ENCODE measurements around the gene STX7.

STX7 gene

GRCh38 chr6:132414322-132414721, 98.6 kb downstream of the STX7 start:
- DNase-seq (ENCODE audit: low read depth, low spot score) = no peak

- DNase-seq (ENCODE audit: low read depth, low spot score) = no peak
Observed at GRCh38 chr6:132413499-132413802, 99.5 kb downstream of the STX7 start.

GRCh38 chr6:132412656-132413498, 100.0 kb downstream of the STX7 start:
- DNase-seq (ENCODE audit: low read depth, low spot score) = no peak

GRCh38 chr6:132411296-132411695, 101.6 kb downstream of the STX7 start:
- no peak for DNase-seq (ENCODE audit: low read depth, low spot score)

- DNase-seq (ENCODE audit: low read depth, low spot score) = no peak
Observed at GRCh38 chr6:132410830-132411229, 102.1 kb downstream of the STX7 start.

- DNase-seq (ENCODE audit: low read depth, low spot score) = no peak
Observed at GRCh38 chr6:132405143-132405915, 107.6 kb downstream of the STX7 start.

- no peak for DNase-seq (ENCODE audit: low read depth, low spot score)
Observed at GRCh38 chr6:132404736-132405135, 108.2 kb downstream of the STX7 start.

- DNase-seq (ENCODE audit: low read depth, low spot score) = no peak
Observed at GRCh38 chr6:132404330-132404729, 108.6 kb downstream of the STX7 start.

- no peak for DNase-seq (ENCODE audit: low read depth, low spot score)
Observed at GRCh38 chr6:132401618-132402285, 111.2 kb downstream of the STX7 start.

GRCh38 chr6:132400883-132401617, 111.9 kb downstream of the STX7 start, which contains the start of gene MOXD1:
TSS of gene MOXD1 (minus strand) at chr6:132401475. CDS start at chr6:132401426, 49 bp downstream.
- DNase-seq (ENCODE audit: low read depth, low spot score) = no peak

GRCh38 chr6:132400555-132400882, 112.4 kb downstream of the STX7 start:
- no peak for DNase-seq (ENCODE audit: low read depth, low spot score)

GRCh38 chr6:132399376-132400074, 113.4 kb downstream of the STX7 start:
- no peak for DNase-seq (ENCODE audit: low read depth, low spot score)
